DMS114 treated with DMSO at 0.1 percent for 48 hours (cell line): Measurements from ENCODE around the gene HYLS1.

Experiments
- DNase-seq: peaks from one replicate; lab custom pipeline; 2025; ENCODE audit not compliant: unreplicated experiment; lab: John Stamatoyannopoulos, UW

HYLS1 gene

DNA sequence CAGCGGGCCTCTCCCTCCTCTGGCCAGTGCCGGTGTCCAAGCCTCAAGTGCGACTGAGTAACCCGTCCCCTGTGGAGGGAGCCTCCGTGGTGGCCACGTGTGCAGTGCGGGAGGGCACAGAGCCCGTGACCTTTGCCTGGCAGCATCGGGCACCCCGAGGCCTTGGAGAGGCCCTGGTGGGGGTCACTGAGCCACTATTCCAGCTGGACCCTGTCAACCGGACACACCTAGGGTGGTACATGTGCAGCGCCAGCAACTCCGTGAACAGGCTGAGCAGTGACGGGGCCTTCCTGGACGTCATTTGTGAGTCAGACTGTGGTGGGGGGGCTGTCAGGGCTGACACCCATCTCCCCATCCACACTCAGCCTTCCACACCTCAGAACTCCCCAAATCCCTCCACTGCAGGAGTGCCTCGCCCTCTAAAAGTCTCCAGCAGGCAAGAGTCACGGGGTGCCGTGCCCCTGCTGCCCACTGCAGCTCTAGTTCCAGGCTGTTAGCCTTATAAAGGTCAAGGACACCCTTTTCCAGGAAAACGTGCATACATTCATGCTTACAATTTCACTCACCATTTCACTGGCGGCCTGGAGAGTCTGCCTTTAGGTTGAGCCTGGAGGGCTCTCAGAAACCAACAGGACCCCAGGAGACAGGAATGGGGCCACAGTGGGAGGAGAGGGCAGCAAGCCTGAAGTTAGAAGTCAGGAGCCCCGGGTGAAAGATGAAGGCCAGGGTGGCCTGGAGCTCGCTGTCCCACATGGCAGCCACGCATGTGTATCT is 61.0 kb downstream of the HYLS1 start:
- DNase-seq: no peak

DNA sequence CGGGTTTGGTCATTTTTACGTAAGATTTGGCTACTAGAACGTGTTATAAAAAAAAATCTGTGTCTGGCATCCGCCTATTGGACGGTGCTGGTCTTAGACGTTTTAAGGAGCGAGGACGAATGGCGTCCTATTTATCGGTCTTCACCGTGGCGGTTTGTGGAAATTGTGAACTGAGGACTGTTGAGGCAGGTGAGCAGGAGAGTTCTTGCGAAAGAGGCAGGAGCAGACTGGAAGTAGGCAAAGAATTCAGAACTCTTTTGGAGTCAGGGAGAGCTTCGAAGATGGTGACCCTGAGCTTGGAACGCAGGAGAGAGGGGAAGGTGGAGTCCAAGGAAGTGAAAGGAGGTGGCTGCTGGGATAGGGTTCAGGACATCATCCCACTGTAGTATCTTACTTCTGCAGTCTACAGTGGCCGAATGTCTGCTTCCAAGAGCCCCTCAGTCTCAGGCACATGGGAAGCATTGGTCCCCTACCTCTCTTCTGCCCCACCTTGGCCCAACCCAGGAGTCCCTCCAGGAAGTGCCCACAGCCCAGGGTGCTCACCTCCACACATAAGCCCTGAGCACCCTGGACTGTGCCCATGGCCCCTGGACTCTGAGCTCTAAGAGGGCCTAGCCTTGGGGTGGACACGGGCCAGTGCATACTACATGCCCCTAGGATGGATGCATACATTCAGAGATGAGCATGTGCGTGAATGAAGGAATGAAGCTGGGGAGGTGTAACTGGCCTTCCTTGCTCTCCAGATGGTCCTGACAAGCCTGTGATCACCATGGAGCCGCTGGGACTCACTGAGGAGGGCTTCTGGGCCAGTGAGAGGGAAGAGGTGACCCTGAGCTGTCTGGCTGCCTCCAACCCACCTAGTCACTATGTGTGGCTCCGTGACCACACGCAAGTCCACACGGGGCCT is 62.1 kb downstream of the HYLS1 start:
- no peak for DNase-seq

DNA sequence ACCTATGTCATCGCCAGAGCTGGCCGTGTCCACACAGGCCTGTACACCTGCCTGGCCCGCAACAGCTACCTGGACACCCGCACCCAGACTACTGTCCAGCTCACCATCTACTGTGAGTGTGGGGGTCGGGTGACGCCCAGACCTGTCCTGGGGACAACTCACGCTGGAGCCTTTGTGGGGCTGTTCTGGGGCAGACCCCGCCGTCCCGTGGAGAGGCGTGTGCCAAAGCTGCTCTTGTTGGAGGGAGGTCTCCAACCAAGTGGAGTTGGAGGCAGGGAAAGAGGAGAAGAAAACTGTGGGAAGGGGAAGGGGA is 62.7 kb downstream of the HYLS1 start:
- DNase-seq: no peak
